NOMO-1 treated with dmso at 0.1 percent for 144 hours (cell line): ENCODE data around the gene KCNJ4.

Experiments used
- DNase-seq: peaks from one replicate; lab custom pipeline; 2025; ENCODE audit not compliant: unreplicated experiment; lab: John Stamatoyannopoulos, UW

The KCNJ4 gene

GRCh38 chr22:38453066-38453672 is 1.8 kb downstream of the KCNJ4 start:
- DNase-seq: no peak

DNA sequence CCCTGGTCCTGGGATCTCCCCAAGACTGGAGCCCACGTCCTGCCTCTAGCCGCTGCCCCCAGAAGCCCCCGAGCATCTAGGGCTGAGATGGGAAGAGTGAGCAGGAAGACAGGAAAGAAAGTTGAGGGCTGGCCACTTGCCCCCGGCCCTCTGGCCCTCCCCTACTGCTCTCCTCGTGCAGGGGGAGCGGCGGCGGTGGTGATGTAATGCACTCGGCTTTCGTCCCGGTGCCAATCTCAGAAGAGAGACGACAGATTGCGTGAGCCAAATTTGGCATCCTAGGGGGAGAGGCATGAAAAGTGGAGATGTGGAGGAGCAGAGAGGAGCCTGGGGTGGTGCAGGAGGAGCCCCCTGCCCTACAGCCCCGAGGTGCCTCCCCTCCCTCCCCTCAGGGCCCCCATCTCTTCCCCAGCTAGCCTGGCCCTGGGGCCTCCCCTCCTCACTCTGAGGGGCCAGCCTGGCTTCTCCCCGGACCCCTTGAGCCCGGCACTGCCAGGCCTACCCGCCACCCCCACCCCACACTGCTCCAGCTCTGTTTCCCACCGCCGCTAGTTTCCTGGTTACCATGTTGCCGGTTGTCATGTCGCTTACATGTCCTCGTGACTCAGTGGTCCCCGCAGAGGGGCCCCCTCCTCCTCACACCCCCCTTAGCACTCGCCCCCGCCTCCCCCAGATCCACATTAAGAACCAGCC is 2.5 kb downstream of the KCNJ4 start:
- DNase-seq: no peak

- no peak for DNase-seq
Observed at GRCh38 chr22:38451864-38452263, 3.1 kb downstream of the KCNJ4 start.

DNA sequence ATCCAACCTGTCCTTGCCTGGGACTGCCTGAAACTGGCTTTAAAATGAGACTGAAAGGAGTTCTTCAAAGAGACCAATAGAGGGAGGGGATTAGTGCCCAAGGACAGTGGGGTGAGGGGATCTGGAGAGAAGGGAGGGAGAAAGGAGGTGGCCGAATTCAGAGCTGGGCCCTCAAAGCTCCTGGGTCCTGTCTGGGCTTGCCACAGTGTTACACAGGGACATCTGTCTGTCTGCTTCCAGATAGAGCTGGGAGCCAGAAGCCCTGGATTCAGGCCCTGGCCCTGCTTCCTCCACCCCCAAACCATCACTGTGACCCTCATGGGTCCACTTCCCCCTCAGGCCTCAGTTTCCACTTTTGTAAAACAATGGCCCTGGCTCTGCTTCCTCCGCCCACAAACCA is 3.6 kb downstream of the KCNJ4 start:
- no peak for DNase-seq

GRCh38 chr22:38450234-38450797 is 4.7 kb downstream of the KCNJ4 start:
- DNase-seq: no peak

- no peak for DNase-seq
Observed at GRCh38 chr22:38449776-38450175, 5.2 kb downstream of the KCNJ4 start.

GRCh38 chr22:38448945-38449745 is 5.9 kb downstream of the KCNJ4 start:
- no peak for DNase-seq

- DNase-seq: no peak
Observed at GRCh38 chr22:38446018-38446601, 8.9 kb downstream of the KCNJ4 start.

DNA sequence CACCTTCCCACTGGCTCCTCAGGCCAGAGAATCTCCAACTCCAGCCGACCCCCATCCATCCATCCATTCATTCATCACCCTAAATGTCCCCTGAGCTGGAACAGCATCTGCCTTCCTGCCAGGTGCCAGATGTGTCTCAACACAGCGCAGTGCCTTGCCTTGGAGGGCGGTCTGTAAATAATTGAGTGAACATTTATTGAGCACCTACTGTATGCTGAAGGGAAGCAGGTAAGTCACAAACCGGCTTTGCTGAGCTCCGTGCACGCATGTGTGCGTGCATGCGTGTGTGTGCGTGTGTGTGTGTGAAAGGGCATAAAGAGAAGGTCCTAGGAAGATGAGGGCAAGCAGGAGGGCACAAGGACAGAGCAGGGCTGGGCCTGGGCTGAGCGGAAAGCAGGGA is 10.2 kb downstream of the KCNJ4 start:
- DNase-seq: no peak

- no peak for DNase-seq
Observed at GRCh38 chr22:38443628-38444521, 11.1 kb downstream of the KCNJ4 start.

DNA sequence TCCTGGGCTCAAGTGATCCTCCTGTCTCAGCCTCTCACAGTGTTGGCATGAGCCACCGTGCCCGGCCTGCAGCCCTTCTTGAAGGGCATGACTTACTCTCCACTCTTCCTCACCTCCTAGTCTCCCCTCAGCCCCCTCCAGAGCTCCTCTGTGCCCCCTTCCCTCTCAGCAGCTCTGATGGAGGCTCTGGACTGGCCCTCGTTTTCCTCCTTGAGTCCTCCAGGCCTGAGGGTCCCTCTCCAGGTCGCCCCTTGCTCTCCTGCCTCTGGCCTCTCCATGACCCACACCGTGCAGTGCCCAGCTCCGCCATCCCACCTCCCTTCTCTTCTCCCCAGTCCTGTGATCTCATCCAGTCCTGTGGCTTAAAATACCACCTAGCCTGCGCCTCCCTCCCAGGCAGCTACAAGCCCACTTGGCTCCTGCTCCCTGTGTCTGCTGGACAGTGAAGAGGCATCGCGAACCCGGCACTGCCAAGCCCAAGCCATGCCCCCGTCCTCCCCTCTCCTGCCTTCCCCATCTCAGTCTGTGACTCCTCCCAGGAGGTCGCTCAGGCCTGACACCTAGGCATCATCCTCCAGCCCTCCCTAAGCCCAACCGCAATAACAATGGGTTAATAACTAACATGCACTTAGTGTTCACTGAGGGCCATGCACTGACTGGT is 11.9 kb downstream of the KCNJ4 start:
- no peak for DNase-seq

DNA sequence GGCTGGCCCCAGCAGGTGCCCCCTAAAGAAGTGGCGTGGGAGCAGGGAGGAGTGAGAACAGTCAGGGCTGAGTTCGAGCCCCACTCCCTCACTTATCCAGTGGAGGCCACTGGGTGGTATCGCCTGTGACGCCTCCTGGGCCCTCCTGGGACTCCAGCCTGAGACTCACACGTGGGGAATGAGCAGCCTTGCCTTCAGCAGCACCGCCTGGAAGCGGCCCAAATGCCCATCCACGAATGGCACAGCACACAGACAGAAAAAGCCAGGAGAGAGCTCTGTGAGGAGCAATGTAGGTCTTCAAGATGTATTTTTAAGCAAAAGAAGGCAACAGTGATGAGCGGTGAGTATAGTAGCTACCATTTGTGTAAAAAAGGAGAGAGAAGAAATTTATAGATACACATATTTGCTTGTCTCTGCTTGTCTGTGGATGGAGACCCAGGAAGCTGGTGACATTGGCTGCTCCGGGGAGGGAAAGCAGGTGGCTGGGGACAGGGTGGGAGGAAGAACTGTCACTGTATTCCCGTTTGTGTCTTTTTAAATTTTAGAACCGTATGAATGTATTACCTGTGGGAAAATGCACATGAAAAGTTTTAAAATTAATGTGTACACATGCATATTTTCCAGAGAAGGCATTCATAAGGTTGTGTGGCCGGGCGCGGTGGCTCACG is 13.2 kb downstream of the KCNJ4 start:
- no peak for DNase-seq

DNA sequence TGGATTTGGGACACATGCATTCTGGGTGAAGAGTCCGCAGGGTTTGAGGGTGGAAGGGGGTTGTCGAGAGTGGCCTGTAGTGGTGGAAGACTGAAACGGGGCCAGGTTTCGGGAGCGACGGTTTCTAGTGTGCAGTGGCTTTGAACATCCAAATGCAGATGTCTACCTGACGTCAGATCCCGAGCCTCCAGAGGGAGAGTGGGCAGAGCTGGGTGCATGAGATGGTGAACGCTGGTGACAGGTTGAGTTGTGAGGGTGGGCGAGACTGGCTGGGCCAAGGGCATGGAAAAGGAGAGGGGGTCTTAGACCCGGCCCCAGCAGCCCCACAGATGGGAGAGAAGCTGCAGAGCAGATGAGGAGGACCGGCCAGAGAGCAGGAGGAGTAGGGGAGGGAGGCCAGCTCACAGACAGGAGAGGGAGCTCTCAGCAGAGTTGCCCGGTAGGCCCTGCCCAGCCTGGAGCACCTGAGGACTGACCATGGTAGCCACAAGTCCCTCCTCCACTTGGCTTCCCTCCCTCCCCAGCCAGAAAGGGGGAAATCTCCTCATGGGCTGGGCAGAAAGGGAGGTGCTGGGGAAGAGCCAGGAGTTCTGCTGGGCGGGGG is 14.2 kb downstream of the KCNJ4 start:
- DNase-seq: no peak

- no peak for DNase-seq
Observed at GRCh38 chr22:38437416-38437815, 17.6 kb downstream of the KCNJ4 start.

DNA sequence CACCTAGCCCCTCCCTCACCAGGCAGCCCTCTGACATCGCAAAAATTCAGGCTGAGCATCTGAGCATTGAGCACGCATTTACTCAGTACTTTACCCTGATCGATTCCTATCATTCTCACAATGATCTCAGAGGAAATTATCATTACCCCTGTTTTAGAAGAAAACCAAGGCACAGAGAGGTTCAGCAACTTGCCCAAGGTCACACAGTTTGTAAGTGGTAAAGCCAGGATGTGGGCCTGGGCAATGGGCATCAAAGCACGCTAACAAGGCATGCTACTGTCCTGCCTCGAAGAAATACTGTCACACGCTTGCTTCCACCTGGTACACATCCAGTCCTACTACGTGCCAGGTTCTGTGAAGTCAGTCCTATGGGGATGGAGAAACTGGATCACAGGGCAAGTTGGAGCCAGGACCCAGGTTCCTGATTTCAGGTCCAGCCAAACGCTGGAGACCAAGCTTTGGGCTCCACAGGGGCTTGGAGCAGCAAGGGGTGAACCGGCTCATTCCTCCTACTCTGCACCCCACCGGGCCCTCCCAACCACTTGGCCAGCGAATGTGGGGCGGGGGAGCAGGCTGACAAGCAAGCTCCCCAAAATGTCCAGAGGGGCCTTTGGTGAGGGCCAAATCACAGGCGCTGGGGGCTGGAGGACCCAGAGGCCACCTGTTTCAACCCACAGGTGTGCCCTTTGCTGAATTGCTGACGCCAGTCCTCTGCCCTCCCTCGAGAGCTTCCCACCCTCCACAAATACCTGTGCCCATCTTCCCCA is 18.2 kb downstream of the KCNJ4 start:
- DNase-seq: no peak

DNA sequence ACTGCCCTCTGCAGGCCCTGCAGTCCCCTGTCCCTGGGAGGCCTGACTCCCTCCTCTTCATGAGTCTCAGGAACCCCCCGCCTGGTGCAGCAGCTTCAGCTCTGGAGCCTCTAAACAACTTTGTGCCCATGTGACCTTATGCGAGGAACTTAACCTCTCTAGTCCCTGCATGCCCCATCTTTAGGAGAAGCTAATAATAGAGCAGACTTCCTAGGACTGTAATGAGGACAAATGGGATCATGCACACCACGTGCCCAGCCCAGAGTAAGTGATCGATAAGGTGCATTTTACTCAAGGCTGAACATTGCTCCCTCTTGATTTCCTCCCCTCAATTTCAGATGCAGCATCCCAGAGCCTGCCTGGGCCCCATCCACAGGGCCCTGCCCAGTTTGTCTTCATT is 19.0 kb downstream of the KCNJ4 start:
- DNase-seq: no peak

GRCh38 chr22:38435010-38435409 is 20.0 kb downstream of the KCNJ4 start:
- no peak for DNase-seq

DNA sequence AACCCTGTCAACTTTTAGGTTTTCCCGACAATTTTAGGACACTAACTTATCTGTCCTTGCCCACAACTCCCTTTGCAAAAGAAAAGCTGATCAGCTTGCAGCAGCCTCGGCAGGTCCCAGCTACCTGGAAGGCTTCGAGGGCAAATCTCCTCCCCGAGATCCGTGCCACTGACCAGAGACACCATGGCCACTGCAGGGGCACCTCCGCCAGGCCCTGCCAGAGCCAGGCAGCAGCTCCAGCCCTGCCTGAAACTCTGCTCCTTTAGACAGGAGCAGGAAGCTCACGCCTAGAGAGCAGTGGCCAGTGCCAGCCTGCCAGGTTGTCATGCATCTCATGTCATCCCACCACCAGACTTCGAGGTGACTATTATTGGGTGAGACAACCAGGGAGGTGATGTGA is 21.1 kb downstream of the KCNJ4 start:
- no peak for DNase-seq
